ENCODE measurements around the gene EFNA4. TPM values are rescaled to one million over a fixed set of nuclear protein-coding genes. Genes with fewer than 3 reads are reported as not detected.

EFNA4 gene
- total RNA-seq, 1 experiment from 2014 or later = 9.8 TPM

GRCh38 chr1:155026154-155026553 lies 37.4 kb upstream of the EFNA4 start:
- Histone ChIP-seq H3K9me2 (ENCODE audit: insufficient read depth) (no peaks in the 10 kb centered on the region), H3K9ac (ENCODE audit: low read length) (peak overlapping the region; percentile 38), H3K4me3 (replicated peaks in 1 of 2; ENCODE audit: low read depth in 1 of 2, low read length in 2 of 2) (0 out of 4 replicates have a peak overlapping the region, but pooled peaks of 1 of the 2 experiments have one; percentile 7), H3K27ac (ENCODE audit: low read depth, low read length) (no peak overlapping the region; the same call in 1 of the 2 replicates), H2AFZ (ENCODE audit: low read depth, low read length, poor library complexity, severe bottlenecking) (no peak overlapping the region), H4K20me1 (ENCODE audit: insufficient read depth) (no peaks in the 10 kb centered on the region), H3K4me1 (ENCODE audit: control insufficient read depth in 1 of 2, insufficient read depth in 2 of 2, low read length in 2 of 2) (peaks cover 24 to 42% of the 10 kb centered on the region in 2 experiments), H3K9me3 (ENCODE audit: control insufficient read depth in 1 of 2, insufficient read depth in 1 of 2, low read depth in 1 of 2, low read length in 2 of 2) (no peaks in the 10 kb centered on the region), H3K4me2 (ENCODE audit: low read length) (peak overlapping the region; percentile 74), H3K36me3 (ENCODE audit: control insufficient read depth in 1 of 2, insufficient read depth in 2 of 2, low read length in 2 of 2) (no peaks in the 10 kb centered on the region), H3K79me2 (ENCODE audit: insufficient read depth, low read length) (no peaks in the 10 kb centered on the region), H3K27me3 (ENCODE audit: insufficient read depth, low read length) (no peaks in the 10 kb centered on the region)
- CTCF ChIA-PET = interaction anchor here (1.4 to 1.7 kb wide), 2 partner anchors 9 to 19 kb away, joined by 4 to 8 read pairs; no protein-coding TSS in a partner anchor
- no TSS peak for BruUV-seq (replicated peaks)
- RAD21 ChIA-PET (ENCODE audit: low non-redundant PET in 1 of 2, low total read pairs in 2 of 2, uncharacterized antibody in 2 of 2, unreplicated experiment in 2 of 2) = interaction anchor here (0.7 kb wide), 2 partner anchors 44 to 189 kb away, joined by 4 to 5 read pairs; no protein-coding TSS in a partner anchor
- intact Hi-C loops (cut with micrococcal nuclease) = no loop called here
- peak; percentile 29 for ATAC-seq
- TF ChIP-seq EGR1 (IDR thresholded peaks at IDR 0.05; ENCODE audit: low read depth) = no peak
- no peak for TF ChIP-seq TCF7L2 (IDR thresholded peaks at IDR 0.05; ENCODE audit: borderline replicate concordance, extremely low read depth, insufficient read depth, insufficient read length)
- no peak for TF ChIP-seq JUND (IDR thresholded peaks at IDR 0.05)
- TF ChIP-seq, protein P1, sequence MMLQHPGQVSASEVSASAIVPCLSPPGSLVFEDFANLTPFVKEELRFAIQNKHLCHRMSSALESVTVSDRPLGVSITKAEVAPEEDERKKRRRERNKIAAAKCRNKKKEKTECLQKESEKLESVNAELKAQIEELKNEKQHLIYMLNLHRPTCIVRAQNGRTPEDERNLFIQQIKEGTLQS (IDR thresholded peaks at IDR 0.05) = no peak
- TF ChIP-seq POLR2AphosphoS5 (IDR thresholded peaks at IDR 0.05; ENCODE audit: low read depth, low read length) = no peak
- no peak for TF ChIP-seq CEBPB (IDR thresholded peaks at IDR 0.05; ENCODE audit: low read depth)
- no peak for TF ChIP-seq EZH2 (IDR thresholded peaks at IDR 0.05)
- no peak for TF ChIP-seq FOSL1 (IDR thresholded peaks at IDR 0.05; ENCODE audit: low read depth)
- TF ChIP-seq YY1 (IDR thresholded peaks at IDR 0.05; ENCODE audit: extremely low read depth, insufficient replicate concordance, low read depth, low read length) = no peak
- no peak for TF ChIP-seq SIN3A (IDR thresholded peaks at IDR 0.05; ENCODE audit: low read depth)
- TF ChIP-seq ZBTB33 (IDR thresholded peaks at IDR 0.05; ENCODE audit: extremely low read depth, insufficient replicate concordance, low read length) = no peak
- no peak for TF ChIP-seq RAD21 (IDR thresholded peaks at IDR 0.05; ENCODE audit: low read depth)
- no peak; the same call in 1 of the 2 replicates for TF ChIP-seq MAX (IDR thresholded peaks at IDR 0.05)
- TF ChIP-seq ZFX (IDR thresholded peaks at IDR 0.05) = no peak
- no peak for TF ChIP-seq EZH2phosphoT487 (IDR thresholded peaks at IDR 0.05; ENCODE audit: borderline replicate concordance)
- no peak for TF ChIP-seq ZNF274 (IDR thresholded peaks at IDR 0.05; ENCODE audit: low read depth, low read length)
- no peak for TF ChIP-seq CTCF (IDR thresholded peaks at IDR 0.05 in 2 of 3, conservative IDR thresholded peaks at IDR 0.05 in 1 of 3; ENCODE audit: borderline replicate concordance in 1 of 3, insufficient read depth in 1 of 3, low read depth in 2 of 3, low read length in 2 of 3)
- no peak for TF ChIP-seq SP1 (IDR thresholded peaks at IDR 0.05; ENCODE audit: low read depth)
- POLR2A ChIA-PET = interaction anchor here (1.0 kb wide), 1 partner anchor 52 kb away, joined by 3 read pairs; no protein-coding TSS in a partner anchor
- no peak for DNase-seq (ENCODE audit: low read depth, low spot score)
